Activated T-cell treated with anti-CD3 and anti-CD28 coated beads for 48 hours (primary cell): ENCODE data around the gene KCNJ6.

Experiments used
- DNase-seq: peaks from one replicate; pipeline ENCODE4 v3.0.0-alpha.2; 2020; ENCODE audit warnings: low read depth

KCNJ6 gene

GRCh38 chr21:37904856-37905255 lies 11.4 kb downstream of the KCNJ6 start:
- DNase-seq, result no peak

- DNase-seq, result no peak
Measured at GRCh38 chr21:37903396-37903795, 12.9 kb downstream of the KCNJ6 start.

GRCh38 chr21:37899146-37899545 lies 17.1 kb downstream of the KCNJ6 start:
- no peak for DNase-seq

GRCh38 chr21:37896788-37897187 lies 19.5 kb downstream of the KCNJ6 start:
- no peak for DNase-seq

DNA sequence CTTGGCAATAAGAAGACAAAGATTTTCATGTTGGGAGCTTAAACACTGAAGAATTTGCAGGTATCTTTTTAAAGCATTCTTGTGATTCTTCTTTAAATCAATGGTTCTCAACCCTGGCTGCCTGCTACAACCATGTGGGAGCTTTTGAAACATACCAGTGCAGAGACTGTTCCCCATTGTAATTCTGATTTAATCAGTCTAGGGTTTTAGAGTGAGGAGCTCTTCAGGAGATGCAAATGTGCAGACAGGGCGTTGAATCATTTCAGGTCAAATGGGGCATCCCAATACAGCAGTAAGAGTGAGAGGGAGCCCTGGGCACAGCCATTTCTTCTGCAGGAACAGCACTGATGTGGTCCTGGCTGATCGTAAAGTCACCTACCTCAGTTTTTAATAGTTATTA lies 24.3 kb downstream of the KCNJ6 start:
- DNase-seq, result no peak

- DNase-seq, result no peak
Measured at GRCh38 chr21:37888659-37889058, 27.6 kb downstream of the KCNJ6 start.

- no peak for DNase-seq
Measured at GRCh38 chr21:37886726-37887299, 29.4 kb downstream of the KCNJ6 start.

- DNase-seq, result no peak
Measured at GRCh38 chr21:37886120-37886519, 30.1 kb downstream of the KCNJ6 start.

DNA sequence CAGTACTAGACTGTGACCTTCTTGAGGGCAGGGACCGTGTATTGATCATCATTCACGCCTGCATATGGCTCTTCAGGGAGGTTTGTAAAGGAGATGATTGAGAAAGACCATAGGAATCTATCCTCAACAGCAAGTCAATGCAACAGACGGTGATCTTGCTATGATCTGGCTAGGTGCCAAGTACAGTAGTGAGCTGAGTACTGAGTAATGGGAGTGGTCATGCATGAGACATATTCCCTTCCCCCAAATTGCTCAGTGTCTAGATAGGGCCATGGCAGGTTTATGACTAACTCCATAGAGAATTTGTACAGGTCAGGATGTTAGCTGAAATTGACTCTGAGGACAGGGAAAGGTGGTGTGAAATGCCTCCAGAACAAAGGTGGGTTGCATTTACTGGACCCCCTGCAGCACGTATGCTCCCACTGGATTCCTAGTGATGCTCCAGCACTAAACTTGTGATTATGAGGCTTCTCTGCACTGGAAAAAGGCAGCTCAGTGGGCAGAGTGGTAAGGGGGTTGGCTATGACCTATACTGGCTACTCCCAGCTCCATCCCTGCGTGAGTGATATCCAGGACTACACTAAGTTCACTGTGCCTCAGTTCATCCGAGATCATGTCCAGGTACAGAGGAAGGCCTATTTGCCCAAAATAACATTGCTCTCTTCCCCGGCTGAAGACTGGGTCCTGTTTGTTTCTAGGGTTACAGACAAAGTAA lies 37.2 kb downstream of the KCNJ6 start:
- DNase-seq, result no peak

- no peak for DNase-seq
Measured at GRCh38 chr21:37877888-37878684, 38.2 kb downstream of the KCNJ6 start.

GRCh38 chr21:37877171-37877570 lies 39.1 kb downstream of the KCNJ6 start:
- no peak for DNase-seq

DNA sequence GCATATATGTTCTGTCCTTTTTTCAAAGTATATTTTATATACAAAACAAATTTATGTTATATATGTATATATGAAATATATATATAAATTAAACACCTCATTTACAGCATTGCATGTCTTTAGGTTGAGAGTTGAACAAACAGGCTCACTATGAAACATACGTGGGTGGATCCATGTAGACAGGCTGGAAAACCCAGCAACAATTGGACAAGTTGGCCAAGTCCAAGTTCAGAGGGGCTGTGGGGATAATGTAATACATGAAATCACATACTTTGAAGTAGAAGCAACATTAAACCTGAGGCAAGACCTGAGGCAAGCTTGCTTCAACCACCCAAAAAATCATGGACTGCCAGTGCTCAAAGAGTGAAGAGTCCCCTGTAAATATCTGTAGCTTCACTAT lies 39.7 kb downstream of the KCNJ6 start:
- DNase-seq, result no peak

GRCh38 chr21:37874904-37875780 lies 41.1 kb downstream of the KCNJ6 start:
- DNase-seq, result no peak

DNA sequence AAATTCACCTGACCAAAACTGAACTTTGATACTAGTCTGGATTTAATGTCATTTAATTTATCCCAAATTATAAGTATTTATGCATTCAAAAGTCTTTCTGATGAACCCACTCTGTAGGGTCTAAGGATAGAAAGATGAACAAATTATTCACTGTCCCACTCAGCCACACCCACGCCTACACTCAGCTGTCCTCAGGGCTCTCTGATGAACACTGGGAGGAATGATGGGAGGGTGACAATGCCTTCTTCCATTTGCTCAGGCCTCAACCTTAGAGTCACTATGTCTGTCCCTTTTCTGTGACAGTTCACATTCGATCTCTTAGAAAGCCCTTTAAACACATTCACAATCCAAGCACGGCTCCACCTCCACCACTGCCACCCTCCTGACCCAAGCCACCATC lies 41.8 kb downstream of the KCNJ6 start:
- DNase-seq, result no peak

DNA sequence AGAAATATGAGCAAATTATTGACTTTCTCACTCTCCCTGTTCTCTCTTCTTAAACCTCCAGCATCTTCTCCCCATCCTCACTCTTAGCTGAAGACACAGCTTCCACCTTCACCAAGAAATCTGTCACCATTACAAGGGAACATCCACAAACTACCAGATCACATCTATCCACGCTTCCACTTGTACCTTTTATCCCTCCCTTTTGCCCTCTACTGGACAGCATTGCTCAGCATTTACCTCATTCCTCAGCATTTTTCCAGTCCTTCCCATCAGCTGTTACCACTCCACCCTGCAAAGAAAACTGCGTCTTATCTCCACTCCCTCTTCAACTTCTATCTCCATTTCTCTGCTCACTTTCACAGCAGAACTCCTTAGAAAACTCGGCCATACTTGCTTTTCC lies 42.6 kb downstream of the KCNJ6 start:
- DNase-seq, result no peak

DNA sequence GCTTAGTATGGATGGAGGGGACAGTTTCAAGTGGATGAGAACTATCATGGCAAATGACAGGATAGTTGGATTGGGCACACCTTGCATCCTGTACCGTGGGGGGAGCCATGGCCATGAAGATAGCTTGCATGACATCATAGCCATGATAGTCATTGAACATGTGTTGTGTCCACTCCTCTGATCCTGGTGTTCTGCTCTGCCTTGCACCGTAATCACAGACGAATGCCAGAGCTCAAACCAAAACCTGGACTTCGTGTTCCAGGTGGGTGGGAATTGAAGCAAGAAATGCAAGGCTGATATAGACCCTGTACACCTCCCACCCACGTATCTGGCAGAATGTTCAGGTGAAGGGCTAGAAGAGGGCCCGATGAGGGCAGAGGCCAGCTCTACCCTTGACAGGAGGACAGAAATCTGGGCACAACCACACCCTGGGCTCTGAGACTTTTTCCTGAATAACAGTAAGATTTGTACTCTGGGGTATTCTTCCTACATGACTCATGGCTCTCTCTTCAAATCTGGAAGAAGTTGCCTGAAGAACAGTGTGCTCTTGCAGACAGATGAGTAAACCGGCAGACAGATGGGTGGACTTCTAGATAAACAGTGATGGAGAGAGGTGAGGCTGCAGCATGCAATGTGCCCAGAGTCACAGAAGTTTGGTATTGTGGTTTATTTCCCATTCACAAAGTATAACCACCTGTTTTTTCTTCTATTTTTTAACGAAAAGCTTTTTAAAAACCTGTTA lies 45.0 kb downstream of the KCNJ6 start:
- no peak for DNase-seq

DNA sequence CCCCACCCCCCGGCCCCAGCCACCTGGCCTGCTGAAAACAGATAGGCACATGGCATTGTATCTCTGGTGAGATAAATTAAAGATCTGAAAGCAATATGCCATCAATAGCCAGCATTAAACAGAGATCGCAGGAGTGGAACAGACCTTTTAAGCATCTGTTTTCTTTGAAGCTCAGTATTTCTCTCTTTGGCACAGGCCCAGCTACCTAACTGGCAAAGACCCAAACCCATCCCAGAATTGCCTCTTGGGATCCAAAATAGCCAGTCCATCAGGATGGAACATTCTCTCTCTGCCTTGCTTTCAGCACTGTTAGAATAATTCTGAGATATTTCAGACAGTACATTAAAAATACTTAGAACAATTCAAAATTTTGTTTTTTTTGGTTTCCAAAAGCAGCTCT lies 46.0 kb downstream of the KCNJ6 start:
- no peak for DNase-seq

GRCh38 chr21:37869661-37870060 lies 46.6 kb downstream of the KCNJ6 start:
- DNase-seq, result no peak

GRCh38 chr21:37868446-37869295 lies 47.6 kb downstream of the KCNJ6 start:
- no peak for DNase-seq

DNA sequence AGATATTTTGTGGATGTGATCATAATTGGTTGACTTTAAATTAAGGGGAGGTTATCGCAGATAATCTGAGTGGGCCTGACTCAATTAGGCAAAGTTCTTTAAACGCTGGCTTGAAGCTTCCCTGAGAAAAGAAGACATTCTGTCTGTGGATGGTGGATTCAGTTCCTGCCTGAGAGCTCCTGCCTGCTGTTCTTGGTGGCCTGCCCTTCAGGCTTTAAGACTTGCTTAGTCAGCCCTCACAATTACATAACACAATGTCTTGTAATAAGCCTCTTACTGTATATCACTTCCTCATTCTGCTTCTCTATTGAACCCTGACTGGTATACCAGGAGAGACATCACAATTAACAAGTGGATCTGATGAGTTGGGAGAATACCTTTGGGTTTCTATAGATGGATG lies 50.2 kb downstream of the KCNJ6 start:
- no peak for DNase-seq

- no peak for DNase-seq
Measured at GRCh38 chr21:37865156-37865555, 51.1 kb downstream of the KCNJ6 start.
